Activated CD8-positive, alpha-beta memory T cell treated with anti-CD3 and anti-CD28 coated beads, Interleukin-2, amount 50 U/mL, for 24 hours (primary cell): ENCODE measurements around the gene IFIT5.
"Not testable (repeated sequence)": the region's sequence is repeated elsewhere in the genome, so short reads cannot be mapped to it uniquely, and the experiment has no call there.

ENCODE experiments used
- DNase-seq: peaks from one replicate; pipeline ENCODE4 v3.0.0-alpha.2; 2020; ENCODE audit errors: extremely low read depth

The IFIT5 gene, protein sequence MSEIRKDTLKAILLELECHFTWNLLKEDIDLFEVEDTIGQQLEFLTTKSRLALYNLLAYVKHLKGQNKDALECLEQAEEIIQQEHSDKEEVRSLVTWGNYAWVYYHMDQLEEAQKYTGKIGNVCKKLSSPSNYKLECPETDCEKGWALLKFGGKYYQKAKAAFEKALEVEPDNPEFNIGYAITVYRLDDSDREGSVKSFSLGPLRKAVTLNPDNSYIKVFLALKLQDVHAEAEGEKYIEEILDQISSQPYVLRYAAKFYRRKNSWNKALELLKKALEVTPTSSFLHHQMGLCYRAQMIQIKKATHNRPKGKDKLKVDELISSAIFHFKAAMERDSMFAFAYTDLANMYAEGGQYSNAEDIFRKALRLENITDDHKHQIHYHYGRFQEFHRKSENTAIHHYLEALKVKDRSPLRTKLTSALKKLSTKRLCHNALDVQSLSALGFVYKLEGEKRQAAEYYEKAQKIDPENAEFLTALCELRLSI

GRCh38 chr10:89414146-89414878 is at the start of gene IFIT5:
Gene IFIT5 (plus strand): TSS chr10:89414568. CDS start chr10:89414799, 231 bp downstream.
- DNase-seq = no peak

DNA sequence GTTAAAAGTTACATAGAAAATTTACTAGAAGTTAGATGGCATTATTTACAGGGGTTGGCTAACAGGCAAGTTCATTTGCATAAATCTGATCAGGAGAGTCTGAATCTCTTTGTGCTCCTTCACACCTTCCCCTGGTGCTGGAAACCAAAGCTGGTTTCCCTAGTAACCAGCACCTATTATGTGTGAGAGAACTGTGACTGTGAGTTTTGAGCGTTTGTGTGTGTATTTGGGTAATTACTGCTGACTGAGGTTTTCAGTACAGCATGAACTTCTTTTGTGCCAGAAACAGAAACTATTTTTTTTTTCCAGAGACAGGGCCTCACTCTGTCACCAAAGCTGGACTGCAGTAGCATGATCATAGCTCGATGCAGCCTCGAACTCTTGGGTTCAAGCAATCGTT is 46.8 kb upstream of the IFIT5 start:
- no peak for DNase-seq

DNA sequence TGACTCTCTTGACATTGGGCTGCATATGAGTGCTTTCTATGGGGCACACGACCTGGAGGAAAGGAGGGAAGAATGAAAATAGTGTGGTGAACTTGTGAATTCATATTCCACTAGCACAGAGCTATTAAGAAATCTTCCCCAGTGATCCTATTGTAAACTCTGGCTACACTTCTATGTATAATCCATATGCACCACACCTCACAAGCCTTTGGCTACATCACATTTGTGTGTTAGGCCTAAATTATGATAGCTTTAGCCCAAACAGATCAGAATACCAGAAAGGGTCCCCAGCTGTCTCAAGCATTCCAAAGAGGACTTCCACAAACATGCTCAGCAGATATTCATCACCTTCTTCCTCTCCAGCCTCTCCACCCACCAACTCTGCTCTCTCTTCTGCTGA is 46.2 kb upstream of the IFIT5 start:
- no peak for DNase-seq

DNA sequence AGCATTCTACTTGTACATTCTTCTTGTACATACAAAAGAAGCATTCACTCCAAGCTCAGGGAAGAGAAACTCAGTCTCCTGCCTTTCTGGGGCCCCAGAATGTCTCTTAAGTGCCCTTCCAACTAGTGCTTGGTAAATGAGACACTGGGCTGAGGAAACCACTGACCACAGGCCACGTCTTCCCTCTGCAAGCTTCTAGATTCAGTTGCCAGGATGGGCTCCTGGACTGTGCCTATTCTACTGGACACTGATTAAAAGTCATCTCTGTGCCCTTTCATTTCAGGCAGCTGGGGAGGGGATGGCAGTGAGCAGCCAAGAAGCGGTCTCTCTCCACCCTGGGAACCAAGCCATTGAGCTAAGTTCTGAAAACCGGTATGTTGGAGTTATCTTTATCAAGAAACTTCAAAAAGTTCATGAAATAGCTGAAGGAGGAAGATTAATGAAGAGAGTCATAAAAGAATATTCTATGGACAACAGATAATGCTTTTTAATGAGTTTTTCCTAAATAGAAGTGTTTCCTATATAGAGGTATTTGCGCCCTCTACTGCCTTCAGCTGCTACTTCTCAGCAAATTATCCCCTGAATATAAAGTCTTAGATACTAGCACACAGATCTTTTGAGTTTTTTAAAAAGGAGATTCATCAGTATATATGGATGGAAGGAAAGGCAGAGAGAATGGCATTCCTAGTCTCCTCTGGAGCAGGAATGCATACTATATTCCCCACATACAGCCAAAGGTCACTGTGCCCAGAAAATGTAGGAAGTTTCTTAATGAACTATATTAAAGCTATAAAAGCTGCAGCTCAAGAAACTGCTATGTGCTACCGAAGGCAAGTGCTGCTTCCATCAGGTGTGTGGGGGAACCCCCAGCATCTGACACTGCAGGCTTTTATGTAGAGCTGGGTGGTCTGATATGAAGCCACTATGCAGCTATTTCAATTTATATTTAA is 44.9 kb upstream of the IFIT5 start:
- DNase-seq = no peak

- DNase-seq = no peak
Measured at GRCh38 chr10:89371079-89371478, 43.3 kb upstream of the IFIT5 start.

GRCh38 chr10:89371987-89372386 is 42.4 kb upstream of the IFIT5 start:
- no peak for DNase-seq

- DNase-seq = no peak
Measured at GRCh38 chr10:89373916-89374711, 40.3 kb upstream of the IFIT5 start.

DNA sequence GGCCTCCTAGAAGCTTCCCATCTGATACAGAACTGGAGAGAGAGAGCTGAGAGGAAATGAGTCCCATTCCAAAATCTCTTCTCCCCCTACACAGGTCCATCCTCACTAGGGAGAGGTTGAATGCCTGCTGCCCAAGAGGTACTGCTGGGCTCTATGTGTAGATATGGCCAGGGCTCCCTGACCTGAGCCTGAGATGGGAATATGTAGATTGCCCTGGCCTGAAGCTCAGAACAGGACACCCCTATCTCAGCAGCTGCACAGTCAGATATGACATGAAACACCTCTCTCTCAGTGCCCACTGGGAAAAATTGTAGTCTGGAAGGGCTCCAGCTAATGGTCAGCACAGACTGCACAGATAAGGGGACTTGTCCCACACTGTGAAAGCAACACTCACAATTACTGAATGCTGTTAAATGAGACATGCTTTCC is 39.6 kb upstream of the IFIT5 start:
- DNase-seq = no peak

GRCh38 chr10:89377705-89378637 is 36.4 kb upstream of the IFIT5 start, which contains the start of gene IFIT1B:
Gene IFIT1B (plus strand): TSS chr10:89378056. CDS start chr10:89378136, 80 bp downstream.
- DNase-seq = no peak

DNA sequence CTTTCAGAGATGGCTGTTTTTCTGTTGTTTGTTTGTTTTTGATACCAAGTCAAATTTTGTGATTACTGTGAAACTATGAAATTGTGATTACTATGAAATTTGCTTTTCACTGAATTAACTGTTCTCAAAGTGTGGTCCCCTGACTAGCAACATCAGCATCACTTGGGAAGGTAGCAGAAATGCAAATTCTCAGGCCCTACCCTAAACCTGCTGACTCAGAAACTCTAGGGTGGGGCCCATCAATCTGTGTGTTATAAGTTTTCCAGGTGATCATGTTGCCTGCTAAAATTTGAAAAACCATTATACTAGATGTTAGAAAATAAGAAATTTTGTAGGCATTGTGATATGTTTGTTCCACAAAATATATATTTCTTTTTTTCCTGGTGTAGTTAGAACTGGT is 35.3 kb upstream of the IFIT5 start:
- DNase-seq = no peak

GRCh38 chr10:89382757-89383156 is 31.6 kb upstream of the IFIT5 start:
- DNase-seq = no peak

- no peak for DNase-seq
Measured at GRCh38 chr10:89384474-89385340, 29.7 kb upstream of the IFIT5 start.

DNA sequence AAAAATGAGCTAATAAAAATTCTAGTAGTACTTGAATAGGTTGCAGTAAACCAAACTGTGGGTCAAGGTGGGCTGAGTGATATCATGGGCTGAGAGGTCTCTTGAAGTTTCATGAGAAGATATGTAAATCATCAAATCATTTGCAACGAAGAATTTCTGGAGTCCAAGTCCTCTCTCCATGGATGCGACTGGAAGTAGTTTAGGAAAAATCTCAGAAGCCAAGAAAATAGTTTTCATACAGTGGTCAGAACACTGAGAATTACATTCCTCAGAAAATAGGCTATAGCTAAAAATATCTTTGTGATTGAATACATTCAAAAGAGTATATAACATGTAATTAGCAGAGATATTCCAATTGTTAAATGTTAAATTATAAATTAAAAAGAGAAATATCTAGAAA is 25.6 kb upstream of the IFIT5 start:
- DNase-seq = no peak

DNA sequence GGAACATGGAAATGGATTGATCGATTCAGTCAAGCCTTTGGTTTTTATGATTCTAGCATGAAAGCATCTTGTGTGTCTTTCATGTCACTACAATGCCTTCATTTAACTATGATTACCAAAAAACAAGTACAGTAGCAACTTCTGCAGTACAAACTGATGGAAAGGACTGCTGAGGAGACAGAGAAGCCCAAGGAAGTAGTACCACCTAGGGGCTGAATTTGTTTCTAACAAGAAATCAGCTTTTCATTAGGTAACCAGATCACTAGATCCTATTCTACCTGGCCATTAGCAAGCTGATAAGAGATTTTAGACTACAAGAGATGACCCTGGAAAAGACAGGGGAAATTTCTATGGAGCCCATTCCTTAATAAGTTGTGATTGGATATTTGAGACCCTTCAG is 25.1 kb upstream of the IFIT5 start:
- no peak for DNase-seq

DNA sequence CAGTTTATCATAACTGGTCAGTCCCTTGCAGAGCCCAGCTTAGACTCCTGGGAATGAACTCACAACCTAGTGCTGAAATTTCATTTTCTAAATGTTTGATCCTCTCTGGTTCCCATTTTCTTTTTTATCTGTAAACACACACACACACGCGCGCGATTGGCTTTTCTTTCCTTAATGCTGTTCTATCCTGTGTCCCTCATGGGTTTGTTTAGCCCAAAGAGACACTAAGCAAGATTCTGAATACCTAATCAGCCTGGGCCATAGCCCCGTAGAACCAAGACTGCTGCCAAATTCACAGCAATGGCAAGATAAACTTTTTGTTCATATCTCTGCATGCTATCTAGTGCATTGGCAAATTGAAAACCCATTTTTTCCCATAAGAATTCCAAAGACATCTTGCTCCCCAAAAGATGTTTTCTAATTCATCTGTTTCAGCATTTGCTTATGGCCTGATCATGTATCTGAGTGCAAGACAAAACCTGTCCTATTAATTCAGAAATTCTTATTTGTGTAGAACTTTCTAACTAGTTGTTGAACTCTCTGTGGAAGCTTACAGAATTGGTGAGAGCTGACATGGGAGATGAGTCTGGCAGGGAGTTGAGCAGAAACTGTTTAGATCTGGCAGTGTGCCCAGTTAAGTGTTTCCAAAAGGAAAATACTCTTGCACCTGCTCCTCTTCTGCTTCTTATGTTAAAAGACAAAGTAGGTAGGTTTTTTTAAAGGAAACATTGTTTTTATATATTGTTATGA is 23.7 kb upstream of the IFIT5 start:
- DNase-seq = no peak

- not testable (repeated sequence) for DNase-seq
Measured at GRCh38 chr10:89391226-89391576, 23.2 kb upstream of the IFIT5 start.

DNA sequence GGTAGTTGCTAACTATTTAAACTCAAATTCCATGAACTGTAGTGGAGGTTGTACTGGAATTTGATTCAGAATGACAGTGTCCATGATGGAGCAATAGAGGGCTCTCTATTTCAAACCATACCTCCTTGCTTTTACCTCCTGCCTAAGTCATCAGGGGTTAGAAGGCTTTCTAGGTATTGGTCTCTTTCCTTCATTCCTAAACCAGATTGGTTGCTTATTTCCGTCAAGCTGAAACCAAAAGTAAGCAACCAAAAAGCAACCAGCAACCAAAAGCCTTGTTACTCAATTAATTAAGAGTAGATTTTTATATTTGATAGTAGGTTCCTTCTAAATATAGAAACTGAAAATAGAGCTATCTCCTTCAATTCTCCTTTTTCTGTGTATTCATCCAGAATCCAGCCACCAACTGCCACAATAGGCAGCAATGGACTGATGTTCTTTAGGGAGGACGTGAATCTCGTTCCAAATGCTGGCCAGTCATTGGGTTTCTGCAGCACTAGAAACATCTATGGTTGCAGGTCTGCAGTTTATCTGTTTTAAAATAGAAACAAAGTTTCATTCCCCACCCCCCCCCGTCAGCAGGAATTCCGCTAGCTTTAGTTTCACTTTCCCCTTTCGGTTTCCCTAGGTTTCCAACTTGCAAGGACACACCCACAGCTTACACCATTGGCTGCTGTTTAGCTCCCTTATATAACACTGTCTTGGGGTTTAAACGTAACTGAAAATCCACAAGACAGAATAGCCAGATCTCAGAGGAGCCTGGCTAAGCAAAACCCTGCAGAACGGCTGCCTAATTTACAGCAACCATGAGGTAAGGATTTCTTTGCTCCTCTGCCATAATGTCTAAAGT is 22.2 kb upstream of the IFIT5 start, which contains the start of gene IFIT1:
IFIT1 (plus strand) TSS at position 717 of the 850 bp plus-strand sequence; CDS start at position 807, 90 bp downstream.
- DNase-seq = no peak
